ENCODE data around the gene CACNG3. TPM values are rescaled to one million over a fixed set of nuclear protein-coding genes. Genes with fewer than 3 reads are reported as not detected.
"Not testable (repeated sequence)": the region's sequence is repeated elsewhere in the genome, so short reads cannot be mapped to it uniquely, and the experiment has no call there.

The CACNG3 gene
- total RNA-seq, 2 experiments from 2014 or later = not detected

GRCh38 chr16:24288516-24288915 is 32.4 kb downstream of the CACNG3 start:
- no peaks in the 10 kb centered on the region for H3K4me1 Mint-ChIP-seq
- CTCF ChIA-PET = interaction anchor here (1.0 kb wide), 1 partner anchor 9 kb away, joined by 3 read pairs; no protein-coding TSS in a partner anchor
- H3K27ac Mint-ChIP-seq = no peak overlapping the region
- H3K36me3 Mint-ChIP-seq (ENCODE audit: low read depth) = no peaks in the 10 kb centered on the region
- no peaks in the 10 kb centered on the region for H3K9me3 Mint-ChIP-seq
- H3K27me3 Mint-ChIP-seq = peaks cover 23% of the 10 kb centered on the region
- DNase-seq = no peak
- POLR2A ChIA-PET = no interaction called here
- H3K4me3 Mint-ChIP-seq = no peak overlapping the region

GRCh38 chr16:24289166-24289700 is 33.1 kb downstream of the CACNG3 start:
- CTCF ChIA-PET = interaction anchor here (0.6 to 1.0 kb wide), 2 partner anchors 9 to 25 kb away, joined by 3 read pairs; no protein-coding TSS in a partner anchor
- no peaks in the 10 kb centered on the region for H3K9me3 Mint-ChIP-seq

GRCh38 chr16:24291932-24292331 is 35.8 kb downstream of the CACNG3 start:
- no peaks in the 10 kb centered on the region for H3K36me3 Mint-ChIP-seq (ENCODE audit: low read depth)
- POLR2A ChIA-PET = no interaction called here
- CTCF ChIA-PET = no interaction called here
- no peaks in the 10 kb centered on the region for H3K4me1 Mint-ChIP-seq
- no peak overlapping the region for H3K27ac Mint-ChIP-seq
- H3K4me3 Mint-ChIP-seq = no peak overlapping the region
- peaks cover 16% of the 10 kb centered on the region for H3K27me3 Mint-ChIP-seq
- H3K9me3 Mint-ChIP-seq = no peaks in the 10 kb centered on the region
- no peak for DNase-seq

More at GRCh38 chr16:24289166-24289700, 33.1 kb downstream of the CACNG3 start:
- Mint-ChIP-seq H3K27me3 (peaks cover 28% of the 10 kb centered on the region), H3K36me3 (ENCODE audit: low read depth) (no peaks in the 10 kb centered on the region), H3K4me1 (no peaks in the 10 kb centered on the region), H3K27ac (no peak overlapping the region), H3K4me3 (no peak overlapping the region)
- DNase-seq = no peak
- POLR2A ChIA-PET = no interaction called here

- Mint-ChIP-seq H3K9me3 (no peaks in the 10 kb centered on the region), H3K36me3 (ENCODE audit: low read depth) (no peaks in the 10 kb centered on the region), H3K4me3 (no peak overlapping the region), H3K27me3 (peaks cover 19% of the 10 kb centered on the region), H3K4me1 (no peaks in the 10 kb centered on the region), H3K27ac (no peak overlapping the region)
- no peak for DNase-seq
- ChIA-PET CTCF (no interaction called here), POLR2A (no interaction called here)
Observed at GRCh38 chr16:24294131-24294530, 38.0 kb downstream of the CACNG3 start.

- Mint-ChIP-seq H3K4me3 (no peak overlapping the region), H3K4me1 (no peaks in the 10 kb centered on the region), H3K36me3 (ENCODE audit: low read depth) (no peaks in the 10 kb centered on the region), H3K27me3 (peaks cover 17% of the 10 kb centered on the region), H3K27ac (no peak overlapping the region), H3K9me3 (no peaks in the 10 kb centered on the region)
- ChIA-PET POLR2A (no interaction called here), CTCF (interaction anchor here (0.6 kb wide), 1 partner anchor 132 kb away, joined by 4 read pairs; no protein-coding TSS in a partner anchor)
- DNase-seq = no peak
Observed at GRCh38 chr16:24297375-24297774, 41.2 kb downstream of the CACNG3 start.

- no peaks in the 10 kb centered on the region for H3K4me1 Mint-ChIP-seq
- no peak overlapping the region for H3K4me3 Mint-ChIP-seq
- CTCF ChIA-PET = no interaction called here
- no peak for DNase-seq
- H3K36me3 Mint-ChIP-seq (ENCODE audit: low read depth) = no peaks in the 10 kb centered on the region
- POLR2A ChIA-PET = no interaction called here
- no peak overlapping the region for H3K27ac Mint-ChIP-seq
- H3K9me3 Mint-ChIP-seq = no peaks in the 10 kb centered on the region
- H3K27me3 Mint-ChIP-seq = peaks cover 7% of the 10 kb centered on the region
Observed at GRCh38 chr16:24298548-24299167, 42.5 kb downstream of the CACNG3 start.

- DNase-seq; H3K4me3 Mint-ChIP-seq; H3K4me1 Mint-ChIP-seq; H3K27ac Mint-ChIP-seq; H3K27me3 Mint-ChIP-seq; H3K9me3 Mint-ChIP-seq; POLR2A ChIA-PET; H3K36me3 Mint-ChIP-seq (ENCODE audit: low read depth): not testable (repeated sequence)
- CTCF ChIA-PET = interaction anchor here (0.6 to 0.7 kb wide), 3 partner anchors 66 to 297 kb away, joined by 3 to 4 read pairs (median 3); no protein-coding TSS in a partner anchor
Observed at GRCh38 chr16:24300750-24301149, 44.6 kb downstream of the CACNG3 start.

GRCh38 chr16:24302636-24303035 is 46.5 kb downstream of the CACNG3 start:
- no peak overlapping the region for H3K27ac Mint-ChIP-seq
- DNase-seq = no peak
- POLR2A ChIA-PET = no interaction called here

GRCh38 chr16:24308200-24308599 is 52.1 kb downstream of the CACNG3 start:
- POLR2A ChIA-PET = no interaction called here
- no peak for DNase-seq
- no peak overlapping the region for H3K27ac Mint-ChIP-seq
- H3K4me3 Mint-ChIP-seq = no peak overlapping the region
- H3K27me3 Mint-ChIP-seq = peaks cover 5% of the 10 kb centered on the region
- no peaks in the 10 kb centered on the region for H3K4me1 Mint-ChIP-seq
- CTCF ChIA-PET = interaction anchor here (1.3 kb wide), 1 partner anchor 19 kb away, joined by 3 read pairs; no protein-coding TSS in a partner anchor
- no peaks in the 10 kb centered on the region for H3K9me3 Mint-ChIP-seq
- H3K36me3 Mint-ChIP-seq (ENCODE audit: low read depth) = no peaks in the 10 kb centered on the region

More at GRCh38 chr16:24302636-24303035, 46.5 kb downstream of the CACNG3 start:
- no peak overlapping the region for H3K4me3 Mint-ChIP-seq
- H3K9me3 Mint-ChIP-seq = no peaks in the 10 kb centered on the region
- CTCF ChIA-PET = no interaction called here
- peaks cover 3% of the 10 kb centered on the region for H3K27me3 Mint-ChIP-seq
- H3K4me1 Mint-ChIP-seq = no peaks in the 10 kb centered on the region
- no peaks in the 10 kb centered on the region for H3K36me3 Mint-ChIP-seq (ENCODE audit: low read depth)

- no peaks in the 10 kb centered on the region for H3K9me3 Mint-ChIP-seq
- peaks cover 3% of the 10 kb centered on the region for H3K27me3 Mint-ChIP-seq
- H3K4me1 Mint-ChIP-seq = no peaks in the 10 kb centered on the region
- no peaks in the 10 kb centered on the region for H3K36me3 Mint-ChIP-seq (ENCODE audit: low read depth)
- no peak overlapping the region for H3K4me3 Mint-ChIP-seq
- no peak for DNase-seq
- ChIA-PET CTCF (interaction anchor here (1.3 kb wide), 1 partner anchor 18 kb away, joined by 3 read pairs; no protein-coding TSS in a partner anchor), POLR2A (no interaction called here)
- H3K27ac Mint-ChIP-seq = no peak overlapping the region
Observed at GRCh38 chr16:24309258-24310142, 53.4 kb downstream of the CACNG3 start.

- DNase-seq = no peak
- Mint-ChIP-seq H3K4me1 (no peaks in the 10 kb centered on the region), H3K27me3 (peaks cover 7% of the 10 kb centered on the region), H3K27ac (no peak overlapping the region), H3K9me3 (no peaks in the 10 kb centered on the region), H3K4me3 (no peak overlapping the region), H3K36me3 (ENCODE audit: low read depth) (no peaks in the 10 kb centered on the region)
- POLR2A ChIA-PET = no interaction called here
- CTCF ChIA-PET = no interaction called here
Observed at GRCh38 chr16:24315343-24315742, 59.2 kb downstream of the CACNG3 start.

- POLR2A ChIA-PET = no interaction called here
- peaks cover 14% of the 10 kb centered on the region for H3K27me3 Mint-ChIP-seq
Observed at GRCh38 chr16:24318680-24319079, 62.5 kb downstream of the CACNG3 start.

GRCh38 chr16:24319126-24319814 is 63.1 kb downstream of the CACNG3 start:
- Mint-ChIP-seq H3K4me1 (no peaks in the 10 kb centered on the region), H3K36me3 (ENCODE audit: low read depth) (no peaks in the 10 kb centered on the region), H3K27ac (no peak overlapping the region), H3K27me3 (peaks cover 15% of the 10 kb centered on the region), H3K9me3 (no peaks in the 10 kb centered on the region), H3K4me3 (no peak overlapping the region)
- no peak for DNase-seq
- ChIA-PET CTCF (no interaction called here), POLR2A (no interaction called here)

More at GRCh38 chr16:24318680-24319079, 62.5 kb downstream of the CACNG3 start:
- Mint-ChIP-seq H3K4me3 (no peak overlapping the region), H3K27ac (no peak overlapping the region), H3K36me3 (ENCODE audit: low read depth) (no peaks in the 10 kb centered on the region), H3K4me1 (no peaks in the 10 kb centered on the region), H3K9me3 (no peaks in the 10 kb centered on the region)
- no peak for DNase-seq
- CTCF ChIA-PET = no interaction called here

All from activated CD4-positive, alpha-beta T cell treated with anti-CD3 and anti-CD28 coated beads, Interleukin-2, amount 10 ng/mL, durations not matched to agents 7 days and 5 days (primary cell).